IMR-90 (cell line): ENCODE measurements around the gene ZNF329. TPM values are rescaled to one million over a fixed set of nuclear protein-coding genes. Genes with fewer than 3 reads are reported as not detected.

Experiments used
- ATAC-seq: fragments of 200-7000 bp; cut with Tn5 transposase; 2 replicates; pipeline ENCODE4 v1.9.1; 2020; ENCODE audit warnings: low read depth, mild to moderate bottlenecking, moderate library complexity
- Bru-seq: library from RNA; stranded (reverse); fragments of 400-500 nt; gene quantifications from one replicate; lab custom pipeline; 2021; lab: Mats Ljungman, UMichigan
- BruChase-seq, 2 experiments: library from RNA; stranded (reverse); fragments of 400-500 nt; gene quantifications; one replicate each; lab custom pipeline; 2021; lab: Mats Ljungman, UMichigan
- BruUV-seq: library from RNA; stranded (reverse); fragments of 400-500 nt; replicated peaks from 2 replicates; lab custom pipeline; 2021; lab: Mats Ljungman, UMichigan
- CTCF ChIA-PET: fragments of 300-600 bp; formaldehyde crosslinking; extraction: SDS; loops from one replicate; lab custom pipeline; 2021; ENCODE audit warnings: antibody characterized with exemption; lab: Yijun Ruan, JAX
- POLR2A ChIA-PET: fragments of 300-600 bp; sonication (Branson Sonifier 250); formaldehyde crosslinking; loops from one replicate; lab custom pipeline; 2022; ENCODE audit warnings: antibody characterized with exemption; ENCODE audit not compliant: unreplicated experiment; lab: Charles Lee
- DNase-seq: peaks from one replicate; pipeline ENCODE4 v3.0.0; 2013
- H2AFZ ChIP-seq: replicated peaks from 2 replicates; pipeline ENCODE3; 2013; ENCODE audit warnings: low read length, mild to moderate bottlenecking; ENCODE audit not compliant: poor library complexity
- H2AK5ac ChIP-seq: 2 replicates; pipeline ENCODE4 v1.6.1; 2013; ENCODE audit warnings: low read depth, low read length, inconsistent platforms
- H2AK9ac ChIP-seq: replicated peaks from 2 replicates; pipeline ENCODE3; 2013; ENCODE audit warnings: mild to moderate bottlenecking, low read depth, low read length, moderate library complexity; ENCODE audit not compliant: poor library complexity
- H2BK120ac ChIP-seq: 2 replicates; pipeline ENCODE4 v1.6.1; 2013; ENCODE audit warnings: low read depth, low read length, inconsistent platforms
- H2BK15ac ChIP-seq: 3 replicates; pipeline ENCODE4 v1.6.1; 2013; ENCODE audit warnings: low read depth, low read length, inconsistent platforms
- H2BK20ac ChIP-seq: 2 replicates; pipeline ENCODE4 v1.6.1; 2013; ENCODE audit warnings: low read depth, mild to moderate bottlenecking, inconsistent platforms, low read length, moderate library complexity
- H2BK5ac ChIP-seq: 2 replicates; pipeline ENCODE4 v1.6.1; 2013; ENCODE audit warnings: mild to moderate bottlenecking, low read depth, low read length, inconsistent platforms; ENCODE audit not compliant: poor library complexity, severe bottlenecking
- H3K14ac ChIP-seq: replicated peaks from 2 replicates; pipeline ENCODE4 v1.6.1; 2013; ENCODE audit warnings: low read depth, low read length, inconsistent platforms
- H3K18ac ChIP-seq: 2 replicates; pipeline ENCODE4 v1.6.1; 2013; ENCODE audit warnings: low read depth, low read length, control low read depth
- H3K23ac ChIP-seq: 2 replicates; pipeline ENCODE4 v1.6.1; 2013; ENCODE audit warnings: low read depth, low read length, inconsistent platforms
- H3K27ac ChIP-seq: 2 replicates; pipeline ENCODE4 v1.5.1; 2013; ENCODE audit warnings: mild to moderate bottlenecking, control low read depth, low read length; ENCODE audit not compliant: insufficient read depth
- H3K27me3 ChIP-seq: 2 replicates; pipeline ENCODE4 v1.6.1; 2013; ENCODE audit warnings: low read length; ENCODE audit not compliant: control insufficient read depth, insufficient read depth
- H3K36me3 ChIP-seq: 2 replicates; pipeline ENCODE4 v1.6.1; 2013; ENCODE audit warnings: low read length, mixed read lengths; ENCODE audit not compliant: control insufficient read depth, insufficient read depth
- H3K4ac ChIP-seq: 2 replicates; pipeline ENCODE4 v1.6.1; 2013; ENCODE audit warnings: low read depth, low read length, inconsistent platforms
- H3K4me1 ChIP-seq: 2 replicates; pipeline ENCODE4 v1.6.1; 2013; ENCODE audit warnings: low read length, mixed read lengths; ENCODE audit not compliant: control insufficient read depth, insufficient read depth
- H3K4me2 ChIP-seq: 2 replicates; pipeline ENCODE4 v1.6.1; 2013; ENCODE audit warnings: low read depth, mild to moderate bottlenecking, control low read depth, low read length, moderate library complexity
- H3K4me3 ChIP-seq: 2 replicates; pipeline ENCODE4 v1.5.1; 2013; ENCODE audit warnings: low read depth, mild to moderate bottlenecking, control low read depth, low read length, moderate library complexity; ENCODE audit not compliant: insufficient read depth
- H3K56ac ChIP-seq: 2 replicates; pipeline ENCODE4 v1.6.1; 2013; ENCODE audit warnings: low read length, inconsistent platforms; ENCODE audit not compliant: insufficient read depth; ENCODE audit errors: extremely low read depth
- H3K79me1 ChIP-seq, 2 experiments: 2 replicates each; pipeline ENCODE4 v1.6.1; 2013; ENCODE audit warnings: low read length in 2 of 2, inconsistent platforms in 1 of 2, low read depth in 1 of 2
- H3K9ac ChIP-seq: 2 replicates; pipeline ENCODE4 v1.6.1; 2013; ENCODE audit warnings: low read depth, low read length, control low read depth
- H3K9me1 ChIP-seq: 2 replicates; pipeline ENCODE4 v1.6.1; 2013; ENCODE audit warnings: low read length, inconsistent platforms; ENCODE audit not compliant: insufficient read depth
- H3K9me3 ChIP-seq: 2 replicates; pipeline ENCODE4 v1.6.1; 2013; ENCODE audit warnings: low read length; ENCODE audit not compliant: control insufficient read depth, insufficient read depth
- H4K20me1 ChIP-seq: 2 replicates; pipeline ENCODE4 v1.6.1; 2013; ENCODE audit warnings: low read length, inconsistent platforms; ENCODE audit not compliant: insufficient read depth
- H4K5ac ChIP-seq: 2 replicates; pipeline ENCODE4 v1.6.1; 2013; ENCODE audit warnings: mild to moderate bottlenecking, low read depth, low read length, control low read depth
- H4K8ac ChIP-seq, 2 experiments: 2 replicates each; pipeline ENCODE4 v1.6.1; 2013; ENCODE audit warnings: low read depth in 2 of 2, low read length in 2 of 2, control low read depth in 1 of 2, inconsistent platforms in 1 of 2
- H4K91ac ChIP-seq: 2 replicates; pipeline ENCODE4 v1.6.1; 2013; ENCODE audit warnings: low read depth, low read length, inconsistent platforms; ENCODE audit not compliant: insufficient read depth
- CTCF ChIP-seq: conservative IDR thresholded peaks from 2 replicates; pipeline ENCODE4 v1.5.1; 2012; ENCODE audit warnings: mild to moderate bottlenecking, low read depth, low read length, improper control_type of control experiment
- MAZ ChIP-seq: IDR thresholded peaks from 2 replicates; pipeline ENCODE4 v1.6.1; 2012; ENCODE audit warnings: low read depth, mild to moderate bottlenecking, low read length, improper control_type of control experiment, moderate library complexity, borderline replicate concordance
- POLR2A ChIP-seq: IDR thresholded peaks from 2 replicates; pipeline ENCODE4 v1.6.1; 2012; ENCODE audit warnings: mild to moderate bottlenecking, low read depth, low read length
- RAD21 ChIP-seq: IDR thresholded peaks from 2 replicates; pipeline ENCODE4 v1.6.1; 2012; ENCODE audit warnings: low read length, improper control_type of control experiment
- WGBS, 2 experiments: methylation state at CpG; one replicate each; pipeline versions ENCODE4 v1.1.5 to v1.1.7; 2013; ENCODE audit warnings: missing lambda C conversion rate in 2 of 2; ENCODE audit not compliant: insufficient read length in 1 of 2; ENCODE audit errors: extremely low coverage in 2 of 2; 5-methylcytosine and 5-hydroxymethylcytosine counted together
- dilution Hi-C: fragments of 300-500 bp; cut with HindIII; formaldehyde crosslinking; loops from one replicate; pipeline ENCODE4 v1.14.3; 2018; ENCODE audit warnings: low sequenced_read_pairs; ENCODE audit not compliant: unreplicated experiment
- in situ Hi-C: fragments of 300-500 bp; cut with MboI; formaldehyde crosslinking; loops from 3 replicates; pipeline ENCODE4 v1.14.3; 2019; ENCODE audit warnings: low sequenced_read_pairs, inconsistent platforms, mixed read lengths
- intact Hi-C: fragments of 100-400 bp; cut with micrococcal nuclease; formaldehyde crosslinking; loops from 2 replicates; pipeline ENCODE4 v1.10.0; 2022
- long read RNA-seq: library from polyadenylated mRNA; unstranded; transcript quantifications from one replicate; pipeline ENCODE4 v2.0.0, GENCODE V29; 2021; ENCODE audit not compliant: unreplicated experiment
- polyA plus RNA-seq, 3 experiments: library from polyadenylated mRNA; depleted of rRNA; stranded (reverse); fragments of >200 nt; gene quantifications; 2 replicates each; pipeline ENCODE4 v1.2.3, GENCODE V29; 2012; ENCODE audit warnings: low replicate concordance in 1 of 3
- total RNA-seq: library from RNA; depleted of rRNA; stranded (reverse); fragments of >200 nt; gene quantifications from 2 replicates; pipeline ENCODE4 v1.2.3, GENCODE V29; 2012; rRNA removed

Gene ZNF329
- 15.3 and 16.8 TPM in 2 replicates for total RNA-seq
- polyA plus RNA-seq (2012; rRNA removed), result 3.3 and 4.7 TPM in 2 replicates
- 1.3 and 2.0 TPM in 2 replicates for polyA plus RNA-seq (2012; cell fraction: cytosol; rRNA removed)
- 1.1 and 3.6 TPM in 2 replicates for polyA plus RNA-seq (2012; cell fraction: nucleus; rRNA removed; ENCODE audit: low replicate concordance)
- percentile 66 among the genes with signal in this experiment for Bru-seq, nascent RNA
- percentile 76 among the genes with signal in this experiment for BruChase-seq, experiment 1, labeled RNA remaining after a 6-hour chase
- BruChase-seq, experiment 2, labeled RNA remaining after a 2-hour chase, result percentile 61 among the genes with signal in this experiment
- long read RNA-seq, partial matches to known transcripts, result 0 of 1 reads
- long read RNA-seq, other reads (novel, unspliced or antisense), result 1 of 1 reads

DNA sequence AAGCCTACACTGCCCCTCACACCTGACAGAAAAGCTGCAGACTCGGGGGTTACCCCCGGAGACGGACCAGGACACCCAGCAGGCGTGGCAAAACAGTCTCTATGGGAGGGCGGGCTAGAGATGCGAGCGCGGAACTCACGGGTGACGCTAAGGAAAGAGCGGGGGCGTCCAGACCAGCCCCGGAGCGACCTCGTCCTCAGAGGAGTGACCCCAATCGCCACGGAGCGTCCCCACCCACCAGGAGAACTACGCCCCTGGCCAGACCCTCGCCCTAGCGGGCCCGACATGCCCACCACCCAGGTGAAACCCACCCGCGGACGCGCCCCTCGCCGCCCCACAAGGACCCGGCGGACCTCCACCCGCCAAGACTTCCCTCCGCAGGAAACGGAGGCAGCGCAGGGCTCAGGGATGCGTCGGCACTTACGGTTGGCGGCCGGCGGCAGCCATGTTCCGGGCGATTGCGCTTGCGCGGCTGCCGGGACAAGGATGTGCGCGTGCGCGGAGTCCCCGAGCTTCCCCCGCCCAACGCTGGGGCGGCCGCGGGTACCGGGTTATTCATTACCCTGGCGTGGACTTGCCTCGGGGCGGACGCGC, at the start of gene ZNF329:
Gene ZNF329, minus strand, starts transcription at position 462 of the 594 bp plus-strand sequence. CDS start 21,286 bp downstream, outside the sequence.
- Histone ChIP-seq H2BK15ac (no peak within 1 kb of the TSS), H3K4ac (peak within 1 kb of the TSS; percentile 70), H2AK9ac (peak within 1 kb of the TSS; percentile 99), H3K18ac (no peak within 1 kb of the TSS; the same call in 1 of the 2 replicates), H2BK20ac (no peak within 1 kb of the TSS), H4K5ac (peak within 1 kb of the TSS; percentile 54; the same call in 1 of the 2 replicates), H3K23ac (peak within 1 kb of the TSS; percentile 29), H3K4me3 (peak within 1 kb of the TSS; percentile 95), H3K9me3 (peaks cover 16% of the 10 kb centered on the region), H2BK120ac (no peak within 1 kb of the TSS), H2AFZ (peak within 1 kb of the TSS; percentile 100), H3K79me1 (peaks cover 16 to 21% of the 10 kb centered on the region in 2 experiments), H3K9me1 (no peaks in the 10 kb centered on the region), H2AK5ac (peak within 1 kb of the TSS; percentile 66), H2BK5ac (peak within 1 kb of the TSS; percentile 85), H3K4me2 (peak within 1 kb of the TSS; percentile 55), H3K36me3 (peaks cover 6% of the 10 kb centered on the region; the same call in 1 of the 2 replicates), H3K27ac (peak within 1 kb of the TSS; percentile 84), H4K91ac (peak within 1 kb of the TSS; percentile 61; the same call in 1 of the 2 replicates), H3K27me3 (no peaks in the 10 kb centered on the region), H3K9ac (peak within 1 kb of the TSS; percentile 69), H3K4me1 (no peaks in the 10 kb centered on the region; the same call in 1 of the 2 replicates), H3K14ac (peak within 1 kb of the TSS; percentile 77), H4K20me1 (no peaks in the 10 kb centered on the region), H3K56ac (peak within 1 kb of the TSS; percentile 66), H4K8ac (peak within 1 kb of the TSS; percentile 82 to 91; a peak in 3 of 4 replicates)
- ChIA-PET POLR2A (interaction anchor here (0.6 kb wide), 1 partner anchor 716 kb away, joined by 8 read pairs; no protein-coding TSS in a partner anchor), CTCF (no interaction called here)
- dilution Hi-C loops, result no loop called here
- no TSS peak for BruUV-seq
- intact Hi-C loops, result loop anchor here (2.0 to 10.0 kb wide), 3 partner anchors 146 to 1046 kb away; partner anchors contain the start of gene ZNF606
- TF ChIP-seq MAZ (peak; percentile 81), POLR2A (peak; percentile 59), CTCF (no peak), RAD21 (0 out of 2 replicates have a peak, but pooled peaks have one; percentile 16)
- peak; percentile 73 for ATAC-seq
- 0% methylated on average over 10 of the region's 62 CpGs; no CpG with 5 or more reads in 1 of the 2 experiments for WGBS, 2 experiments
- in situ Hi-C loops, result loop anchor here (10.0 kb wide), 1 partner anchor 406 kb away; the partner anchor contains the start of gene ZNF776
- DNase-seq, result peak; percentile 76
